Activated CD8-positive, alpha-beta memory T cell treated with anti-CD3 and anti-CD28 coated beads, Interleukin-2, amount 50 U/mL, for 48 hours (primary cell): ENCODE data around the gene ASZ1.

ENCODE experiments used
- DNase-seq: peaks from one replicate; pipeline ENCODE4 v3.0.0-alpha.2; 2020

The ASZ1 gene

DNA sequence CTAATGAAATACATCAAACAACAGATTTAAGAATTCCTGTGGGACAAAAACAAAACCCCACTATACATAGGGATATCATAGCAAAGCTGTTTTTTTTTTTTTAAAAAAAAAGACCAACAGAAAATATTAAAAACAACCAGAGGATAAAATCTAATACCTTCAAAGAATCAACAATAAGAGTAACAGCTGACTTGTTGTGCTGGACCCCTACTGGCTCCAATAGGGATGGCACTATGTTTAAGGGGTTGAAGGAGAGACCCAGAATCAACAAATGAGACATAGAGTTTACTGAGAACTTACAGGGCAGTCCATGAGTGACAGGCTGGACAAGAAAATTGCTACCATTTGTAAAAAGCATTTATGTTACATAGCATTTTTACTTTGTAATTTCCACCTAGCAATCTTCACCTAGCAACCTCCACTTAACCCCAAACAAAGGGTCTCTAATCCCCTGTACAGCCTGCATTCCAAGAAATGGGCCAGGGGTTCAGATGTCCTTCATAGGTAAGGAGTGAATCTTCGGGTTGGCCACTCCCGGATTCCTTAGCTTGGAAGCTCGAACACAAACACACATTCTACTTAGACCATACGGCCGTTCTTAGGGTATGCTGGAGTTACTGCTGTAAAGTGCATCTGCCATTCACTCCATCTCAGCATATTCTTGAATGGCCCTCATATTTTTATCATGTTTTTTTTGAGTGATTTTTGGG lies 25.8 kb downstream of the ASZ1 start:
- no peak for DNase-seq

DNA sequence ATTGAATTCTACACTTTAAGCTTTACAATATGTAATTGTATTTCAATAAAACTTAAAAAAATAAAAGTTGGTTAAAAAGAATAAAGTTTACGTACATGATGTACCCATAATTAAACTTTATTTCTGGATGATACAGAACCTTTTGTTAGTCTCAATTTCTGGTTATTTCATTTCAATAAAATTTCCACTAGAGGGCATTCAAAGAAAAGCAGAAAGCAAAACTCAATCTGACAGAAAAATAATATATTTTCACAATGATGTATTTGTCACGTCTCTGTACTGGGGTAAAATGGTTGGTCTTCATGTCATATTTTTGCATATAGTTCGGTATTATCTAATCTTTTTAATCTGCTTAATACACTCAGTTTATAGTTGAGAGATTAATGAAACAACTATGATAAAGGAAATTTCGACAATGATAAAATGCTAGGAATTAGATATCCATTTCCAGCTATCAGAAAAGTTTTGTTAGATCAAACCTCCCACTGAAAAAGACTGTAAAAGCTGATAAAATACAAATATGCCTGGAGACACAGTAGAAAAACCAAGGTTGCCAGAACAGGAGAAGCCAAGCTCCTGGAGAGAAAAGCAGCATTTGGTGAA lies 27.4 kb downstream of the ASZ1 start:
- DNase-seq: no peak

DNA sequence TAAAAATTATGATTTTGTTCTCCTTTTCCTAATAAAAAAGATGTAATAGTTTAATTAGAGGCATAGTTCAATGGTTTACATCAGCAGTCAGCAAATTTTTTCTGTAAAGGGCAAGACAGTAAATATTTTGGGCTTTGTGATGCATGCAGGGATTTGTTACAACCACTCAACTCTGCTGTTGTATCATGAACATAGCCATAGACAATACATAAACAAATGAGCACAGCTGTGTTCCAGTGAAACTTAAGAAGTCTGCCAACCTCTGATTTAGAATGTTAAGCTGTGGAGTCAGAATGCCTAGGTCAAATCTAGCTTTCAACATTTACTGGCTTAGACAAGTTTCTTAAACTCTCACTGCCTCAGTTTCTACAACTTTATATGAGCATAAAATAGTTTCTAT lies 31.6 kb downstream of the ASZ1 start:
- DNase-seq: no peak

DNA sequence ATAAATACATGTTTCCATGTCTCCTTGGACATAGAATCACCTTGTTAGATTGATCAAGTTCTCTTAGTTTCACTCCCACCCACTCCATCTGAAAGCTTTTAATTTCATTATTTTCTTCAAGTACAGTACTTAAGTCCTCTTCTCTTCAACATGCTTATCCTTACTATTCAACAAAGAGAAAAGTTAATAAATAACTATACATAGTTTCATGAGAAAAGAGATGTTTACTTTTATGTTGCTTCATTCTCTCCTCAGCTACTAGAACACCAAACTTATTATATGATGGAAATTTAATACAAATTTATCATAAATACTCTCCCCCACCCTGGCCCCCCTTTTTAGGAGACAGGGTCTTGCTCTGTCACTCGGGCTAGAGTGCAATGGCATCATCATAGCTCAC lies 33.5 kb downstream of the ASZ1 start:
- no peak for DNase-seq

DNA sequence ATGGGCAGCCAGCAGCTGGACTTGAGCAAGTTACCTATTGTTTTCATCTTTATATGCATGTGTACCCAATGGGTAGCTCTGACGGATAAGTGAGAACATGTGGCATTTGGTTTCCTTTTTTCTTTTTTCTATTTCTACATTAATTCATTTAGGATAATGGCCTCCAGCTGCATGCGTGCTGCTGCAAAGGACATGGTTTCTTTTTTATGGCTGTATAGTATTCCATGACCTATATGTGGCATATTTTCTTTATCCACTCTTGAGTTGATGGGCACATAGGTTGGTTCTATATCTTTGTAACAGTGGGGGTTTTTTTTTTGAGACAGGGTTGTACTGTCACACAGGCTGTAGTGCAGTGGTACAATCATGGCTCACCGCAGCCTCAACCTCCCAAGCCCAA lies 37.4 kb downstream of the ASZ1 start:
- DNase-seq: no peak

DNA sequence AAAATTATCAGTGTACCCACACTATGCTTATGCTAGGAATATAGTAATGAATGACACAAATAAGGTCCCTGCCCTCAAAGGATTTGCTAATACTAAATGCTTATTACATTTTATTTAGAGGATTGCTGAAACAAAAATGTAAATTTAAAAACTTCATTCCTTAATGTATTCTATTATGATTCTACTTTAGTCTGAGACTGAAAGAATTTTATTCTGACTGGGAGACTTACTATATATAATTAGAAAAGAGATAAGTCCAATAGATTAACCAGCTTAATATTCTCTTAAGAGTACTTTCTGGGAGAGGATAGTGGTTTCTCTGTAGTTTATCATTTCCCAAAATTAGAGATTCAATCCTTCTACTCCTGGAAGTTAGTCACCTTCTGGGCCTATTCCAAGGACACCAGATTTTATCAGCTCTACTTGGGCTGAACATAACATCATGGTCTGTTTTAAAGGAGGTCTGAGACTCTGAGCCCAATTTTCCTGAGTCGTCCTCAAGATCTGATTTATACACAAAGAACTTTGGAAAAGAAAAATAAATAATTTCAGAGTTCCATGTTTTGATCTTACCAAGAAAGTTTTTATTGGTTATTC lies 41.1 kb downstream of the ASZ1 start:
- DNase-seq: no peak

DNA sequence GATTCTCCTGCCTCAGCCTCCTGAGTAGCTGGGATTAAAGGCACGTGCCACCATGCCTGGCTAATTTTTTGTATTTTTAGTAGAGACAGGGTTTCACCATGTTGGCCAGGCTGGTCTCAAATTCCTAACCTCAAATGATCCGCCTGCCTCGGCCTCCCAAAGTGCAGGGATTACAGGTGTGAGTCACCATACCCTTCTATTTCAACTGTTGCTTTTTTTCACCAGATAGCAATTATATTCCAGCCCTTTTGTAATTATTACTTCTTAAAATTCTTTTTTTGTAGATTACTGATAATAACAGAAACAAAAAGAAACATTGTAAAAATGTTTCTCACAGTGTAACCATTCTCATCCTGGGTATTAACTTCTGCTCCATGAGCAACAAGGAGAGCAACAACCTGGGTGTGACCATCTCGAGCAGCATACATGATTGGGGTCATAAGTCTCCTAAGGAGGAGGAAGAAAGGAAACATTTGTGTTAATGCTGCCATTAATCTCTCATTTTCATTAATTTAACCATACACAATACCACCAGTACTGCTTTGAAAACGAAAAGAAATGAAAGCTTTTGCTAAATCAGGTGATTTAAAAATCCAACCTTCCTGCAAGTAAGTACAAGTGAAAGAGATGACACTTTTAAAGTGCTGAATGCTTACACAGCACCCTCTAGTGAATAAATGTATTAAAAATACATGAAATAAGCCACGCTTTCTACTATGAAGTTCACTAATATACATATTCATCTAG lies 41.8 kb downstream of the ASZ1 start:
- no peak for DNase-seq

DNA sequence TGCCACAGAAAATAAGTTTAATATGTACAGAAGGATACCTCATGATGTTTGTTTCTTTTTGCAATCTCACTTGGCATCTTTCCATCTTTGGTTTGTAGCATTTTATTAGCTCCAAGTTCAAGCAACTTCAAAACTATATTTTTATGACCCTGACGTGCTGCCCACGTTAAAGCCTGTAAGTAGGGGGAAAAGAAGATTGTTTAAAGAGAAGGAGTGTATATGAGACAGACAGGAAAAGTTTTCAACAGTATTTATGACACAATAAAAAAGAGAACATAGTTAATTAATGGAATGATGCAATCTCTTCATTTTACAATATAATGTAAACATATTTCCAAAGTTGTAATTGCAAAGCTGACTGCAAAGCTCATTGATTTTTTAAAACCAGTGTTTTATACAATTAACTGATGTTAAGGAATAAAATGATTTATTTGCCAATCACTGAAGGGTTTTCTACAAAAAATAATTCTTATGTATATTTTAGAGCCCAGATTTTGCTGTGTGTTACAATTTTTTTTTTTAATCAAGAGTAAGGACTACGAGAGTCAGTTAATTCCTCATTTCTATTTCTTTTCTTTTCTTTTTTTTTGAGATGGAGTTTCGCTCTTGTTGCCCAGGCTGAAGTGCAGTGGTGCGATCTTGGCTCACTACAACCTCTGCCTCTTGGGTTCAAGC lies 42.5 kb downstream of the ASZ1 start:
- no peak for DNase-seq

DNA sequence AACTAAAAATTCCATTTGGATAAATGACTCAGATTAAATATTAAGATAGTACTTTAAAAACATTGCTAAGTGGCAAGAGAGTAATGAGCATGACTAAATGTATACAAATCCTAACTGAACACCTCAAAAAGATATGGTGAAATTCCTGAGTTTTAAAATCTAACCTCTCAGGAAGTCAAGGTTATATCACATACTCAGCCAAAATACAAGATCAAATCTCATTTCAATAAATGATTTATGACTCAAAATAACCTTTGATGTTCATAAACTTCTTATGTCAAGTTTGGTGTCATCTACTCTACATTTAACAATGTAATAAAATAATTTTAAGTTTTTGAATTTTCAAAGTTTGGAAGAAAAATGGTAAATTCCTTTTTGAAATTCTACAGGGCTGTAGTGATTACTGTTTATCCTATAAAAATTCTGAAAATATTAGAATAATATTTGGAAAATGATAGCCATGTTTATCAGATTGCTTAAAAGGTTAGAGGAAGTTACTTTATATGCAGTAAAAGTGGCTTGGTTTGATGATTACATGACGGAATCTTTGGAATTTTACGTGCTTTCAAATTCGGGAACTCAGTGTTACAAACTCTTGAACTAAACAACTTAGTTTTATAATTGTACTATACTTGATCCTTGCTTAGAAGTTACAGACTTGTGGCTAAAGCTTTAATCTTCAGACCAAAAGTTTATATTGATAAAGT lies 43.7 kb downstream of the ASZ1 start:
- no peak for DNase-seq

DNA sequence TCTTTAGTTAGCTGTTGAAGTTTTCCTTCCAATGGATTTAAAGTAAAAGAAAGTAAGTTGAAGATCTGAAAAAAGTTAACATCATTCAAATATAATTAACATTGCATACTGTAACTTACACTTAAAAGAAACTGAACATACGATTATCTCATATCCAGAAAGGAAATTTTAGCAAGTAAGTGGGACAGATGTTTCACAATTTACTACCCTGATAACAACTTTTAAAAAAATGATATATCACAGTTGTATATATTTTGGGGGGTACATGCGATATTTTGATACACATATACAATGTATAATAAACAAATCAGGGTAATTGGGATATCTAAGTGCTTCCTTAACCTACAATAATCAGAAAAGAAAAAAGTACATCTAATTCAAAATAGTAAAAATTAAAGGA lies 44.2 kb downstream of the ASZ1 start:
- no peak for DNase-seq

DNA sequence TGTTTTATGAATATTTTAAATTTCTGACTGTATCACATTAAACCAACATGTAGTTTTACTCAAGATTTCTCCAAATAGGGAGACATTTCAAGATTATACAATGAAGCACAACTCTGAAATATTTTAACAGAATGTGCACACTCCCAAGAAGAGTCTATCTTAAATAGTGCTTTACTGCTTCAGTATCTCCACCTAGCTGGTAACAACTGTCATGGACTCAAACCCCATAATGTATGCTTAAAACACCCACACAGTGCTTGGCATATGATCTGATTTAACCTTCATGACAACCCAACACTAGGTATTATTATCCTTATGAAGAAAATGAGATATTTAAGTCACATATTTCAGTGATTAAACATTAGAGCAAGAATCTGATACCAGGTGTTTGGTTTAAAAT lies 45.9 kb downstream of the ASZ1 start:
- DNase-seq: no peak

DNA sequence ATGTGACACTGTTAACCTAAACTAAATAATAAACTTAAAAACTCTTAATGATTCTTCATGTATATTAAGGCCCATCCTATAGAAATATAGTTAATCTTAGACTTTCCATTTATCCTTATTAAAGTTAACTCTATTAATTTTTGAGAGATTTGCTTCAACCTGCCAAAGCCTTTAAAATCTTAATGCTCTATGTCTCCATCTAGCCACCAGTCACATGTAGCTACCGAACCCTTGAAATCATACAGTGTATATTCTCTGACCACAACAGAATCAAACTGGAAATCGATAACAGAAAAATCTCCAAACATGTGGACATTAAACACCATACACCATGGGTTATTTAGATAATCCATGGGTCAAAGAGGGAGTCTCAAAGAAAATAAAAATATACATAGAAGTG lies 51.9 kb downstream of the ASZ1 start:
- no peak for DNase-seq

DNA sequence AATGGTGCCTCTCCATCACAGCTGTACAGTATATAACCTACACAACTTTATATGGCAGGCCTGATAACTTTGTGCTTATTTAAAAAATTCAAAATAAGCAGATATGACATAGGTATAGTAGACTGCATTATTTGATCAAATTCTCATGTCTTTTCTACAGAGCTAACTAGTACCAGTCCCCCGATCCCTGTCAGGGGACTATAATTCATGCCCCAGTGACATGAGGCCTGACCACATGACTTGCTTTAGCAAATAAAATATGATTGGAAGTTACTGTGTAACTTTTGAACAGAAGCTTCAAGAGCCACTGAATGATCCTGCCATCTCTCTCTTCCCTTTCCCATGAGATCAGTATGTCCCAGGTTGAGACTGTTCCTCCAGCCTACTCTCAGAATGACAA lies 55.2 kb downstream of the ASZ1 start:
- DNase-seq: no peak

DNA sequence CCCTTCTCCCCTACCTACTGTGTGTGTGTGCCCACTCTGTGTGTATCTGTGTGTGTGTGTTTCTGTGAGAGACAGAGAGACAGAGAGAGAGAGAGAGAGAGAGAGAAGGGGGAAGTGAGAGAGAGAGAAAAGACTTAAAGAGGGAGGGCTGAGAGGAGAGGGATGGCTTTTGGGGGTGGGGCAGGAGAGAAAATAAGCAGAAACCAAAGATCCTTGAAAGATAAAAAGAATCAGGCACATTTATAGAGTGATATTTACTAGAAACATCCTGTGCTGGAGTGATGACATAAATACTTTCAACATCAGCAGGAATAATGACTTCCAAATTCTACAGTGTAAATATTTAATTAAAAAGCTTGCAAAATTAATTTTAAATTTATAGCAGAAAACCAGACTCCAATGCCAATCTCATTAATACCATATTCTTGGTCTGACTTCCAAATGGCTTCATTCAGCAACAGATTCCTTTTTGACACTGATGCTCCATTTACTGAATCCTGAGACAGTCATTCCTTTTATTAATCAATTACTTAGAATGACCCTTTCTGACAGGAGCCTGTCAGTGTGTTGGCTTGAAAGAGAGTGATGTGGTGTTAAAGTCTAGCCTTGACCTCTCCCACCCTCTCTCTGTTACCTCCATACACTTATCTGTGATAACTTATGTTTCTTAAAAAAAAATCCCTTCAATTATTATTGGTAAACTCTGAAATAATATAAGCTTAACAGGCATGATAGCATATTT lies 62.8 kb downstream of the ASZ1 start:
- DNase-seq: no peak

DNA sequence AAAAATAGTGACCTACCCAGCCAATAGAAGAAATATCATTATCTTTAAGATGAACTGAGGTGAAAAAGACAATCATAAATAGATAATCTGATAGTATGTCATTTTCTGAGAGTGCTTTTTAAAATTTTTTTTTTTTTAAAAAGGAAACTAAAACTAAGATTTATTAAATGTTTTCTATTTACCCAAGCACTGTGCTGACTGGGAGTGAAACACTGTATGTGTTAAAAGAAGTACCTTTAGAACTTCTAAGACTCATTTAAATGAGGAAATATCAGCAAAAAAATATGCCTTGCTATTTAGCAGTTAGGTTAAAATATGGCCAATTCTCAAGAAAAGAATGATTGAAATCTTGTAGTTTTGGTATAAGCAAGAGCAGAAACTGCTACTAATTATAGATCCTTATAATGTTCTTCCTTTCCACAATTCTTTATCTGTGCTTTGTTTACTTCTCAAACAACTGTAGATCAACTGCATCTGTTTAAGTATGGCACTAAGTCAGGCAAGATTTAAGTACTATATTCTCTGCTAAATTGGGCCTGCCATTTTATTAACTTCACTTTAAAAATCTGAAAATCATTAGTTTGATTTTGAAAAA lies 64.9 kb downstream of the ASZ1 start:
- no peak for DNase-seq

DNA sequence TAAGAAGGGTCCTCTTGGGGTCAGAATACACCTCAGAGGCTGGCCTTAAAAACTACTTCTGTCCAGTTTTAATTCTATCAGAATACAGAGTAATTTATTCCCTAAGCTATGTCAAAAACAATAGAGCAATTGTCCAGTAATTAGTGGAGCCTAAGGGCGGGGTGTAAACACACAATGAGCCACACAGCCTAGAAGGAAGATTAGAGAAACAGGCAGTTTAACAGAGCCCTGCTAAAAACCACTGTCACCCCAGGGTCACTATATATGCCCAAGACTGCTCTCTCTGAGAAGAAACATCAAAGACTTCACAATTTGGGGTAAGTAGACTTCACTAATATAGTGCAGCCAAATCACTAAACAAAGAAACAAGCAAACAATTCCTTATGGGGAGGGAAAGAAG lies 77.3 kb downstream of the ASZ1 start:
- DNase-seq: no peak

DNA sequence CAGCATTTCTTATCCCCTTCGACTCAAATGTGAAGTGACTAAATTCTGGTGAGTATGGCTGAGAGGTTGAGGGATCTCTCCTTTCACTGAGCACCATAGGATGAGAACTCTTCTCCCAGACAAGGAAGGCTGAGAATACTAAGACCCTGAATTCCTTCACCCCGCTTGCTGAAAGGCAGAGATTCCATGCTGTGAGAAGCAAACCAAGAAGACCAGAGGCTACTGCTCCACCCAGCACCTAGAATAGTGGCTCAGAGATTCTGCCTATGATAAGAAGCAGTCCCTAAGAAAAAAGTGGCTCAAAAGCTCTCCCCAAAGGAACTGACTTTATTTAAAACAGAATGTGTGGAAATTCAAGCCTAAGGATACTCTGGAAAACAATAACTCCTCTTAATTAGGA lies 77.7 kb downstream of the ASZ1 start:
- DNase-seq: no peak

DNA sequence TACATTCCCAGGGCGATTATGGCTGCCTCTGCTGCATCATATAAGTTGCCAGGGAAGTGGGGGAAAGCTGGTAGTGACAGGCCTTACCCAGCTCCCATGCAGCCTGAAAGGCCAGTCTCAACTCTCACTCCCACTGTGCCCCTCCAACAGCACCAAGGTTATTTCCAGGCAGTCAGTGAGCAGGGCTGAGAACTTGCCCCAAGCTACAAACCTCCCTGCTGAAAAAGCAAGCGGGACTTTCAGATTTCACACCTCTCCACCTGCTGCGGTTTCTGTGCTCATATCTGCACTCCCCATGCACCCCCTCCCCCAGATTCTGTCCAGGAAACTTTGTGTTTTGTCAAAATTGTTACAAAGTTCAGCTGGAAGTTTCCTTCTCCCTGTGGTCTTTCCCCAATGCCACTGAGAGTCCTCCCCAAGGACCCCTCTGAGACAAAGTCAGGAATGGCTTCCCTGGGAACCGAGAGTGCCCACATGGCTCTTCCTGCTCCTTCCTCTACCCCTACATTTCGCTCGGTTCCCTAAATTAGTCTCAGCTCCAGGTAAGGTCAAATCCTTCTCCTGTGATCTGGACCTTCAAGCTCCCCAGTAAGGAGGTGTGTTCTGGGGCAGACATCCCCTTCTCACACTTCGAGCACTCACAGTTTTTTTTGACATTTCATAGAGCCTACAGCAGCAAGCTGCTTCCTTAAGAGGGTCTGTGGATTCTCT lies 79.2 kb downstream of the ASZ1 start:
- DNase-seq: no peak

DNA sequence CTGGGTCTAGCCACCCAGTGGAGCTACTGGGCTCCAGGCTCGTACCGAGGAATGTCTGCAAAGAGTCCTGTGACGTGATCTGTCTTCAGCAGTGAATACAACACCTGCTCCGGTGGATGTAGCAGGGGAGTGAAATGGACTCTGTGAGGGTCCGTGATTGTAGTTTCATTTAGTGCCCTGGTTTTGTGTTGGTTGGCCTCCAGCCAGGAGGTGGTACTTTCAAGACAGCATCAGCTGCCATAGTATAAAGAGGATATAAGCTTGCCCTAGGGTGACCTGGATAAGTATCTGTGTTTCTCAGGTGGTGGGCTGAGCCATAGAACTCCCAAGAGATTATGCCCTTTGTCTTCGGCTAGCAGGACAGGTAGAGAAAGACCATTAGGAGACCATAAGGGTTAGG lies 79.8 kb downstream of the ASZ1 start:
- no peak for DNase-seq

DNA sequence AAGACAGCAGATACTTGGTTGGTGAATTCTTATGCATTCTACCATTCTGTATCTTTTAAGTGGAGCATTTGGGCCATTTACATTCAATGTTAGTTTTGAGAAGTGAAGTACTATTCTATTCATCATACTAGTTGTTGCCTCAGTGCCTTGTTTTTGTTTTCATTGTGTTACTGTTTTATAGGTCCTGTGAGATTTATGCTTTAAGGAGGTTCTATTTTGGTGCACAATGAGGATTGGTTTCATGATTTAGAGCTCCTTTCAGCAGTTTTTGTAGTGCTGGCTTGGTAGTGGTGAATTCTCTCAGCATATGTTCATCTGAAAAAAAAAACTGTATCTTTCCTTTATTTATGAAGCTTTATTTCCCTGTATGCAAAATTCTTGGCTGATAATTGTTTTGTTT lies 81.1 kb downstream of the ASZ1 start:
- no peak for DNase-seq

DNA sequence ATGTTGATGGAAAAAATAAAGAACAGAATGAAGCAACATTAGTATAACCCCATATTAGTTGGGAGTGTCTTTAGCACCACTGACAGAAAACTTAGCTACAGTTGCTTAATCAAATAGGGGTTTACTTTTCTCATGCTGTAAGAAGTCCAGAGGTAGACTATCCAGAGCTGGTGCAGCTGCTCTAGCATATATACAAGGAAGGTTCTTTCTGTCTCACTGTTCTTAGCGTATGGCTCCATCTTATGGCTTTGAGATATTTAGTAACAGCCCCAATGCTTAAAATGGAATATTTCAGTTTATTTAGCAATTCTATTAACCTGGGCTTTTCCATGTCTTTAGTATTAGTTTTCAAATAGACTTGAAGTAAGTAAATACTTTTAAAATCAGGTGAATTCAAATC lies 89.3 kb downstream of the ASZ1 start:
- DNase-seq: no peak
